ENCODE data around the gene PSMB10.
A peak's percentile ranks its signal among the peaks of the same experiment; 100 is the strongest.

The PSMB10 gene

DNA sequence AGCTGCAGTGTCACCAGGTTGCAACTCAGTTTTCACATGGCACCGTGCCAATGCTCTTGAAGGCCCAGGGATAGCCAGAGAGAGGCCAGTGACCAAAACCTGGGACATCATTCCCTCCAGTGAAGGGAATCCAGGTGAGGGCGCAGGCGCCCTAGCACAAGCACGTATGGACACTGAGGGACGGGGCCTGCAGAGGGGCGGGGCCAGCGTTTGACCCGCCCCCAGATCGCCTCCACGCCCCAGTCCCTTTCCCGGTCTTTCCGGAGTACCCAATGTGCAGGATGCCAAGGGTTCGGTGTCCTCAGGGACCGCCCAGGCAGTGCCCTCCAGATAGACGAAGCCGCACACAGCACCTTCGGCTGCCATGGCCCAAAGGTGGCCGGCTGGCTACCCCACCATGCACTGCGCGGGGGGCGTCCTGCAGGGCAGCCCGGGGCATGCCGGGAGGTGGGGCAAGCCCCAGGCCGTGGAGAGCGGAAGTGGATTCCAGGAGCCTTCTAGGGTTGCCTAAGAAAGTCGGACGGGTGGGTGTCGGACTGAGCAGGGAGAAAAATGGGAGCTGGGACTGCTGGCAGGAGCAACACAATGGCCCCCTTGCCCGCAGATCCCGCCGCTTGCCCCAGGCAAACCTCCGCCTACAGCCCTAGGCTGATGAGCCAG, 27.1 kb upstream of the PSMB10 start:
- no peak for ATAC-seq

DNA sequence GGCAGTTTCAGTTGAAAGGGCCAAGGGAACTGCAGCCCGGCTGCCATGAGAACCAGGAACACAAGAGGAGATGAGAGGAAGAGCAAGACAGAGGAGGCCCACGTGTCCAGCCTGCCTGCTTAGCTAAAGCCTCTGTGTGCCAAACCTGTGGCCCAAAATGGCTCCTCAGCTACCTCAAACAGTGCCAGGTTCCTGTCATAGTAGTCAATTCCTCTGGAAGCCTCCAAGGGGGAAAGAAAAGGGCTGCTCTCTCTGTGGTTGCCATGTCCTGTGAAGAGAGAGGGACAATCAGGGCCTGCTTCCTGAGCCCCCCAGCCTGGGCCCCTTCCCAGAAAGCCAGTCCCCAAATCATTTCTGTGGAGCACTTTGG, 26.6 kb upstream of the PSMB10 start:
- no peak for ATAC-seq

DNA sequence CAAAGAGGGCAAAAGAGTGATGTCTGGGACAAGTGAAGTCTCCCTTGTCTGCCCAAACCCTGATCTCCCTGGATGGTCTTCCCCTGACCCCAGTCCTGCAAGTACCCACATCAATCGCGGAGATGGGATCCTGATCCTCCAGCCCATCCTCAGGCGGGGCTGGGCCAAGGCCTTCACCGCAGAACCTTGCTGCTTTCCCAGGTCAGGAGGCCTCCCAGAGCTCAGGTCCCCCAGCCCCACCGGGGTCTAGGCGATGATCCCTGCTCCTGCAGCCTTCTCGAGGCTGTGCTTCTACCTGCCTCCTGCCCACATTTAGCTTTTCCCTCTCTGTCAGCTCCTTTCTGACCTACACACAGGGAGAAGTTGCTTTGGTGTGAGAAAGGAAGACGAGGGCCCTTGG, 25.5 kb upstream of the PSMB10 start:
- ATAC-seq: no peak

GRCh38 chr16:67961551-67961957, 24.9 kb upstream of the PSMB10 start:
- no peak for ATAC-seq

GRCh38 chr16:67959536-67960329, 23.1 kb upstream of the PSMB10 start:
- no peak for ATAC-seq

DNA sequence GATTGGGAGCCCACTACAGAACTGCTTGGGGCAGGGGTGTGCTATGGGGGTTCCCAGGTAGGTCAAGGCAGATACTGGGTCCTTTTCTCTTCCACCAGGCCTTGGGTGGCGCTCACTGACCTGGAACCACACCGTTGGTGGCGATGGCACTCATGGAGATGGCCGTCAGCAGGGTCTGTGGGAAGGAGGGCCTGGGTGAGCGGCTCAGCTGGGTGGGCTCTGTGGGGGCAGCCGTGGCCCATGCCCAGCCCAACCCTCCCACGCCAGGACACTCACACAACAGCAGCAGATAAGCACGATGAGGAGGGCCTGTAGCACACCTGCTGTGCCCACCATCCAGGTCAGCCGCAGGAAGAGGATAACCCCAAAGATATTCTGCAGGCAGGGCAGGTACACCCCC, 21.0 kb upstream of the PSMB10 start:
- ATAC-seq: no peak

DNA sequence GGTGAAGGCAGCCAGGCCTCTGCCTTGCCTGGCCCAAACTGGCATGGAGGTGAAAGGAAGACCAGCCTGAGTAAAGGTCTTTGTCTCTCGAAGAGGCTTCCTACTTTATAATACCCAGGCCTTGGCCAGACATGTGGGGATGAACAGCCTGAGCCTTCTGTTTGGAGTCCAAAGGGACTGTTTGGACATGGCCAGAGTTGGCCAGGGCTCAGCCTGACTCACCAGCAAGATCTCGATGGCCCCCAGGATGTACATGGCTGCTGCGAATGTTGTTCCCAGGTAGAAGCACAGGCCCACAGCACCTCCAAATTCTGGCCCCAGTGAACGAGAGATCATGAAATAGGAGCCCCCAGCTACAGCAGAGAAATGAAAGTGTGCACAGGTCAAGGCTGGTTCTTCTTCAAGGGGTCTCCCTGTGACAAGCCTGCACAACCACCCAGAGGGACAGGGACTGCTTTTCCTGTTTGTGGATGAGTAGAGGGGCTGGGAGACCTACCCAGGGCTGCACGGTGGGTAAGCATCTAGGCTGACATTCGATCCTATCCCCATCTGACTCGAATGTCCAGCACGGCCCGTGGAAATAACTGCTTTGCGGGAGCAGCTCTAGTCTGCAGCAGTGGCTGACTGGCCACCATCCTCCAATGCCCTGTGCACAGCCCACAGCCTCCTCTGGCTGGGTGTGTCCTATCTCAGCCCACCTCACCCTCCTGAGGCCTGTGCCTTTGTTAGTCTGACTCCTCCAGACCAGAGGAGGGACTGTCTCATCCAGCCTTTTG, 18.0 kb upstream of the PSMB10 start:
- ATAC-seq: no peak

GRCh38 chr16:67953641-67954375, 17.2 kb upstream of the PSMB10 start:
- no peak for ATAC-seq

DNA sequence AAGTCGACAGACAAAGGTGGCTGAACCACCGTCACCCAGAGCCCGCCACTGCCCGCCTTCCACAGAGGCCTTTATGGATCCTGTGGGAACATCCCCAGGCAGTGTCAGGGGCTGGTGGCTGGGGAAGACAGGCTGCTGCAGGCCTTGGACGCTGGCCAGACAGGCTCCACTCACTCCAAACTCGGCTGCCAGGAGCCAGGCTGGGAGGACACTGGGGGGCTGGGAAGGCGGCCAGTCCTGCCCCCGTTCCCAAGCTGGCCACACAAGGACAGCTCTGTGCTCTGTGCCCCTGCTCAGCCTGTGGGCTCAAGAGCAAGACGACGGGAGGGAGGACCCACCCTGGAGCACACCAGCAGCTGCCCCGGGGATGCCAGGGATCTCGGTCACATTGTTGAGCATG, 14.8 kb upstream of the PSMB10 start:
- no peak for ATAC-seq

GRCh38 chr16:67950335-67950843, 13.7 kb upstream of the PSMB10 start:
- no peak for ATAC-seq

GRCh38 chr16:67949645-67950044, 13.0 kb upstream of the PSMB10 start:
- ATAC-seq: no peak

DNA sequence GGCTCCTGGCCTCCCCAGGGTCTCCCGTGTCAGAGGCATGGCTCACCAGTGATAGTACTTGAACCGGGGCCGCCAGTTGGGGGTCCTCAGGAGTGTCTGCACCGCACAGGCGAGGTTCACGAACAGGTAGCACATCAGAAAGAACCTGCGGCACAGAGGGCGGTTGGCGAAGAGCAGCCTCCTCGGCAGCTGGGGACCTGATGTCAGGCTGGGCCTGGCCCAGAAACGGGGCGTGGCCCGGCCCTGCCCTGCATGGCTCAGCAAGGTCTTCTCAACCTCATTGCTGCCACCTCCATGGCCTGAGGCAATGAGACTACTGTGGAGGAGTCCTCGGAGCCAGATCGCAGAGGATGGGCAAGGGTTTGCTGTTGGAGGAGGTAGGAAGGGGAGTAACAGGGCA, 11.4 kb upstream of the PSMB10 start:
- no peak for ATAC-seq

- no peak for ATAC-seq
These were observed 10.4 kb upstream of the PSMB10 start for GRCh38 chr16:67946966-67947558.

GRCh38 chr16:67946128-67946569, 9.5 kb upstream of the PSMB10 start:
- ATAC-seq: no peak

GRCh38 chr16:67945392-67945933, 8.8 kb upstream of the PSMB10 start:
- no peak for ATAC-seq

GRCh38 chr16:67944690-67945391, 8.2 kb upstream of the PSMB10 start:
- no peak for ATAC-seq

DNA sequence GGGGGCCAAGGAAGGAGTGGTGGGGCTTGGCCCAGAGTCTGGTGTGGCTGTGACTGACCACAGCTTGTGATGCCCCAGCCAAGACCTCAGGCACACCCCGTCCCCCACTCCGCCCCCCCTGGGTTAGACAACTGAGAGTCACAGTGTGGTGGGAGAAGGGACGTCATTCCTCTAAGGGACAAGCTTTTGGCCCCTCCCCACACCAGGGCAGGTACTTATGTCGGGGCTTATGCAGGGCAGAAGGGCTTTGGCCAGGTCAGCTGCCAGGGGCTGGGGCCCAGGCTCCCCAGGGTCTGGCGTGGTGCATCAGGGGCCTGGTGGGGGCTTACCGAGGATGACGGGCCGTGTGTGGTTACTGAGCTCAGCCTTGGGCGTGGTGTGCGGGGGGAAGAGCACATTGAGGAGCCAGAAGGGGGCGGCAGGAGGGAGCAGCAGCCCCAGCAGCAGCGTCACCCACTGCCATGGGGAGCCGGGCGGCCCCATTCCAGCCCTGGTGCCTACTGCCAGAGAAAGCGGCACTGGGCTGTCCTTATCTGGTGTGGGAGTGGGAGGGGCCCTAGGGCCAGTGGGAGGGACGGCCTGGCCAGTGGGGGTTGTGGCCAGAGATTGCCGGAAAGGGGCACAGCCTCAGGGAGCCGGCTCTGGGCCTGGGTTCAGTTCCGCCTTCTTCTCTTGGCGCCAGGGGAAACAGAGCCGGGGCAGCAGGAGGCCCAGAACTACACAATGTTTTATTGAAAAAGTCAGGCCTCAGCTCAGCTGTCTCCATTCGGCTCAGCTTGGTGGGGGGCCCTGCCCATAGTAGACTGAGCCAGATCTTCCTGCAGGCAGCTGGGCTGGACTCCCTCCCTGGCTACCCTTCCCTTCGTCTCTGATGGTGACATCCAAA, 7.2 kb upstream of the PSMB10 start, which contains the start of gene LCAT:
Gene LCAT, minus strand, starts transcription at position 502 of the 886 bp plus-strand sequence. Its CDS starts 19 bp downstream, at position 483.
- ATAC-seq: no peak

GRCh38 chr16:67943256-67943618, 6.6 kb upstream of the PSMB10 start:
- ATAC-seq: no peak

- no peak for ATAC-seq
These were observed 6.0 kb upstream of the PSMB10 start for GRCh38 chr16:67942510-67943255.

GRCh38 chr16:67942200-67942509, 5.5 kb upstream of the PSMB10 start:
- peak in 1 of 2 donors; percentile 52 for ATAC-seq
